Middle frontal gyrus (tissue), 1 donor: ENCODE data around the gene ASF1B.
"Not testable (repeated sequence)": the region's sequence is repeated elsewhere in the genome, so short reads cannot be mapped to it uniquely, and the experiment has no call there.

ENCODE experiments used
- DNase-seq: peaks from one replicate; pipeline ENCODE4 v3.0.0-alpha.2; 2015; ENCODE audit warnings: low spot score; ENCODE audit errors: extremely low spot score

ASF1B gene

GRCh38 chr19:14160017-14160703 is 23.8 kb upstream of the ASF1B start:
- DNase-seq, result no peak

DNA sequence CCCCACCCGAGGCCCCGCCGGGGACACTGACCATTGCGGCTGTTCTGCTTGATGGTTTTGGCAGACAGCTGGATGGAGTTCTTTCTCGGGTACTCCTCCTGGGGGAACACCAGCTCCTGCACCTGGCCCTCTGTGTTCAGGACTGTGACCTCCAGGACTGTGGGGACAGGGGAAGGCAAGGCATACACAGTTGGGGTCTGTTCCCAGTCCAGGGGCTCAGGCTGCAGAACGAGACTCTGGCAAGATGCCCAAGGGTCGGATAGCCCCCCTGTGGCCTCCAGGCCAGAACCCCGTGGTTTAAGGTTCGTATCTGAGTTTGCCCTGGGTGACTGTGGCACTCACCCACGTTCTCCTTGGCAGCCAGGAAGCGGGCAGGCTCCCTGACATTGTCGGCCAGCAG is 22.7 kb upstream of the ASF1B start:
- no peak for DNase-seq

DNA sequence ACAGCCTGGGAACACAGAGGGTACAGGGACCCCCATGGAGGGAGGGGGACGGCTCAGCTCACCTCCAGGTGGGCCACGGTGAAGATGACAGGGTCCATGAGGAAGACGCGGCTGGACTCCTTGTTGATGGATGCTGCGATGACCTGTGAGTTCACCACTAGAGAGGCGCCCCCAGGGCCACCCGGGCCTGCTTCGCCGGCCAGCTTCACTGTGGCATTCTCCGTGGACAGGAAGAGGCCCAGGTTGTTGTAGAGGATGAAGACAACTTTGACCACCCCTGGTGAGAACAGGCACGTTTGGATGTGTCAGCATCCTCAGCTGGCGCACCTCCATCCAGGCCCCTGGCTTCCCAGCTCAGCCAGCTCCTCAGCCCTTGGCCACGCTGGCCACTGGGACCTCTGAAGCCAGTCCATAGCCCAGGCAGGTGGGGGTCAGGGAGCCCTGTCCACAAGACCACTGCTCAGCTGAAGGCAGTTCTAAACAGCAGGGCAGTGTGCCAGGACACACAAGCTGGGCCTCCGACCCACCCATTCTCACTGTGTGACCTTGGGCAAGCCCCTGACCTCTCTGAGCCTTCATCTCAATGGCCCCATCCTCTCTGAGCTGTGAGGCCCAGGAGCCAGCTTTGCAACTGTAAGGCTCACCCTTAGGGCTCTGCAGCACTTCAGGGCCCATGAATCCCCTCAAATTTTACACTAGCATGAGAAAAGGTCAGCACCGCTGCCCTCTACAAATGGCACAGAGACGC is 22.1 kb upstream of the ASF1B start:
- no peak for DNase-seq

DNA sequence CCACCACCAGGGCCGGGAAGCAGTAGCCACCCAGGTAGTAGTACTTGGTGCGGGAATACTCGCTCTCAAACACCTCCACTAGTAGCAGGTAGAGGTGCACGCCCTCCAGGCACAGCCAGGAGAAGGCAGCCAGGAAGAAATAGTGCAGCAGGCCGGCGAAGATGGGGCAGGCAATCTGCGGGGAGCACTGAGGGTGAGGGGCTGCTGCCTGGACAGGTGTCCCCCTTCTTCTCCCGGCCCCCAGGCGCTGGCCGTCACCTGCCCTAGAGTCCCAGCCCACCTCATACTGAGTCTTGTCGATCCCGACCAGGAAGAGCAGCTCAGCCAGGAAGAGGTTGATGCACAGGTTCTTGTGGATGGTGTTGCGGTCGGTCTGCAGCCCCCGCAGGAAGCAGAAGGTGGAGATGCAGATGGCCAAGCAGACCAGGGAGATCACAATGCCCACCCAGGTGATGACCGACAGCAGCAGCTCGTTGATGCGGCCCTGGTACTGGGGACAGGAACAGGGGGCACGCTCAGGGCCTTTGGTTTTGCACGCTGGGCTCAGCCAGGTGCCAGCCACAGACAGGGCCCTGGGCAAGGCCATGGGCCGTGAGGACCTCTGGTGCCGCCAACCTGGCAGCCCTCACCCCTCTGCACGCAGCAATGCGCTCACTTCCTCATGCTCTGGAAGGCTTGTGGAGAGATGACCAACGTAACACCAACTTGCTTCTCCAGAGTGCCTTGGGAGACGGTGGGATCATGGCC is 20.8 kb upstream of the ASF1B start:
- DNase-seq, result no peak

- no peak for DNase-seq
These were observed 19.7 kb upstream of the ASF1B start for GRCh38 chr19:14156122-14156521.

DNA sequence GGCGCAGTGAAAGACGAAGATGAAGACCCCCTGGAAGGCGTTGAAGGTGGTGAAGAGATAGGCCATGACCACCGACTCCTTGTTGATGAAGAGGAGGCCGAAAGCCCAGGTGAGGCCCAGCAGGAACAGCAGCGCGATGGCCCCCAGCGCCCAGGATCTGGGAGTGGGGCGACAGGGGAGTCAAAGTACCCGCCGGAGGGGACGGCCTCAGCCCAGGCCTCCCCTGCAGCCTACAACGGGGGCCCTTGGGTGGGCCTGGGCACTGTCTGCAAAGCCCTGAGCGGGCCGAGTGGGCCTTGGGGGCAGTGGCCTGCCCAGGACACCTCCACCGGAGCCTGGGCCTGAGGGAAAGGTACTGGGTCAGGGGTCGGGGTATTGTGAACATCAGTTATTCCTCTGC is 19.0 kb upstream of the ASF1B start:
- no peak for DNase-seq

GRCh38 chr19:14152713-14153112 is 16.3 kb upstream of the ASF1B start:
- no peak for DNase-seq

DNA sequence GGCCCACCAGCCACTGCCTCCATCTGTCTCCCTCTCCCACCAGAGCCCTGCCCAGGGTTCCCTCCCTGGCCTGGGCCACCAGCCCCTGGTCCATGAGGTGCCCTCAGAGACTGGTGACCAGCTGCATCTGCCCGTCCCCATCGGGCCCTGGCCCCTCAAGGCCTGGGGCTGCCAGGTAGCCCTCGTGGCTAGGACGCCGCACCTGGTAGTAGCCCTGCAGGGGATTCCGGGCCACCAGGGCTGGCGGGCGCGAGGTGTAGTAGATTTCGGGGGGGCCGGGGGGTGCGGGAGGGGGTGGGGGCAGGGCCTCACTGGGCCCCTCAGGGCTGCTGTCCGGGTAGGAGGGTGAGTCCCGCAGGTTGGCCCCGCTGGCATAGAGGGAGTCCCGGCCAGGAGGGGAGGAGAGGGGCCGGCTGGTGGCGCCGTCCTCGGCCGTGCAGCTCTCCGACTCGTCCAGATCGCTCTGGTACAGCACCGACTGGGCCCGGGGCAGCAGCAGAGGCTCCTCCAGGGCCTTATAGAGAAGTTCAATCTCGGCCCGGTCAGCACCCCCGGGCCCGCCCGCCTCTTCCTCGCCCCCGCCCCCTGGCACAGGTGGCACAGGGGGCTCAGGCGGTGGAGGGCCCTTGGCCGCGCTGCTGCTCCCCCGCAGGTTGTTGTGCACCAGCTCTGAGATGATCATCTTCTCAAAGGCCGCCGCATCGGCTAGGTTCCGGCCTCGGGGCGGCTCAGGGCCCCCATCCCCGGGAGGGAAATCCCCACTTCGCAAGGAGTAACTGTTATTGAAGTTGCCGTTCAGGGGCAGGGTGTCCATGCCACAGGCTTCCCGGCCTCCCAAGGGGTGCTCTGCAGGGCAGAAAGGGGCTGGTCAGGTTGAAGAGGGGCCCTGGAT is 14.6 kb upstream of the ASF1B start:
- no peak for DNase-seq

DNA sequence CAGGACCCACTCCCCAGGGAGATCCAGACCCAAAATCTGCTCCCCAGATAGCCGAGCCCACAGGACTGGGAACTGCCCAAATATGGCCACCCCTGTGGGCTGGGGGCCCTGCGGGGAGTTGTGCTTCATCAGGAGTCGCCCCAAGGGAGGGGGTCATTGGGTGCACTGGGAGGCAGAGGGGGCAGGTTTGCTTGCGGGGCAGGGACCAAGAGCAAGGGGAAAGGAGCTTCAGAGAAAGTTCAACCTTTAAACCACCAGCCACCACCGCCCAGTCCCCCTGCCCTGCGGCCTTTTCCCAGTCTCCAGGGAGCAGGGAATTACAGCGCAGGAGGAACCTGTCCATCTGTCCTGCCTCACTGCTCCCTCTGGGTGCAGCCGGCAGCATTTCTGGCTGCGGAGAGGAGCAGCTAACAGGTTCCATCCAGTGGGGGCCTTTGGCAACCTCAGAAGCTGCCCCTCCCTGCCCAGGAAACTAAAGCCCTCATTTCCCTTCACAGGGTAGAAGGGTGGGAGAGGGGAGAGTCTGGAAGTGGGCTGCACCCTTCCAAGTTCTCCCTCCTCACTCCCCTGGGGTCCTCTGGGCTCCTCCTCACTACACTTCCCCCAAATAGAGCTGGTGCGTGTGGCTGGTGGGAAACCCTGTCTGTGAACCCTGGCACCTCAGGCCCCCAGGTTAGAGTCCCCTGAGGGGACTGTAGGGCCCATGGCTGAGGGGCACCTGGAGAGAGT is 13.8 kb upstream of the ASF1B start:
- no peak for DNase-seq

DNA sequence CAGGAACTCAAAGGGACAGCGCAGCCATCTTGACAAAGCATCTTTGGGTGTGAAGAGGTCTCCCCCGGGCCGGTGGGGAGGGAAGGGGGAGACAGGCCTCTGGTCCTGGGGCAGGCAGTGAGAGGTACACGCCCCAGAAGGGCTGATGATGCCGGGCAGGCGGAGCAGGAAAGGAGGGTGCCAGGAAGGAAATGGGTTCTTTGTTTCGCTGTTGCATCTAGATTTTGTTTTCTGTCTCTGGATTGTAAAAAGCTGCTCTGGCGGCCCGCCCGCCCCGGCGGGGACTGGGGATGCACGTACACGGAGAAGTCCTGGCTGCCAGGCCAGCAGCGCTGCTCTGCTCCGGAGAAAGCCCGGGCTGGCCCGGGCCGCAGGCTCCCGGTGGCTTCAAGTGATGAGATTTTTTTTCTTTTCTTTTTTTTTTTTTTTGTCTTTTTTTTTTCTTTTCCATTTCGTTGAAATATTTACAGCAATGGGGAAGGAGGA is 13.2 kb upstream of the ASF1B start:
- DNase-seq, result no peak

GRCh38 chr19:14148751-14149410 is 12.5 kb upstream of the ASF1B start:
- no peak for DNase-seq

DNA sequence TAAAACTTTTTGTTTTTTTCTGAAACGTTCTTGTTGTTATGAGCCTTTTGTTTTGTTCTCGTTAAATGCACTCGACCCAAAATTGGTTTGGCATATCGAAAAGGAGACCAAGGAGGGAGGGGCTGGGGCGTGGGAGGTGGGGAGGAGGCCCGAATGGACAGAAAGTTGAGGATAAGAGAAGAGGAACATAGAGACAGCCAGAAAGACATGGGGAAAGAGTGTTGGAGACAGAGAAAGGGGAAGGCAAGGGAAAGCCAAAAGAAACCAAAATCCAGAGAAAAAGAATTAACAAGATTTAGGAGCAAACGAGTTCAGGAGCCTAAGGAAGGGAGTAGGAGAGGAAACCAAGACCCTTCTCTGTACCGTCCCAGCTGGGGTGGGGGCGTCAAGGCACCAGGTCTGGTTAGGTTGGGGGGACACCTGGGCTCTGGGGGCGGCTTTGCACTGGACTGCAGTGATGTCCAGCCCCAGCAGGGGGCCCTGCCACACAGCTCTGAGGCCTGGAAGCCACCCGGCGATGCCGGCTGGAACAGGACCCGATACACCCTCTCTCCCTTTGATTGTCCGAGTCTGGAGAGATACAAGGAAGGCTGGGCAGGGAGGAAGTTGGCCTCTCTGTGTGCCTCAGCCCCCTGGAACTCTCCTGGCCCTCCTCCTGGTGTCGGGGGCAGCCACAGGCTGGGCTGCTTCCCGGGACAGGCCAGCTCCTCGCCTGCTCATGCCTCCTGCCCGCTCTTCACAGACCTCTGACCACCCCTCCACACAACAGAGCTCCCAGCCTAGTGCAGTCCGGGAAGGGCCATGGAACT is 11.6 kb upstream of the ASF1B start:
- DNase-seq, result peak; percentile 28

DNA sequence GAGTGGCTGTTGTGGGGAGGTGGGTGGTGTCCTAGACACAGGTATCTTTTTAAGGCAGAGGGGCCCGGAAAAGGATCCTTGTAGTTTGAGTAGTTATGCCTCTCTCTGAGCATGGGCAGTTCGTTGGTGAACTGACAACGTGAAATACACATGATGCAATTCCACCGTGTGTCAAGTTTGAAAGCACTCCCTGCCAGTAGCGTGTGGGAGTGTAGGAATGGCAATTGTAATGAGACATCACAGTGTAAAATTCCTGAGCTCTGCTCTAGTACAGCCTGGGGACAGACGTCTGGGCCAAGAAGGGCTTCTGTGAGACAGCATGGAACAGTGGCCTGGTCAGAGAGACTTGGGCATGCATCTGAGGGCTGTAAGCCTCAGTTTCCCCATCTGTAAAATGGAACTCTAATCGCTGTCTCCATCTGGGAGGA is 10.4 kb upstream of the ASF1B start:
- DNase-seq, result peak; percentile 50

- not testable (repeated sequence) for DNase-seq
These were observed 9.8 kb upstream of the ASF1B start for GRCh38 chr19:14146169-14146568.

GRCh38 chr19:14145381-14145780 is 9.0 kb upstream of the ASF1B start:
- DNase-seq, result no peak

DNA sequence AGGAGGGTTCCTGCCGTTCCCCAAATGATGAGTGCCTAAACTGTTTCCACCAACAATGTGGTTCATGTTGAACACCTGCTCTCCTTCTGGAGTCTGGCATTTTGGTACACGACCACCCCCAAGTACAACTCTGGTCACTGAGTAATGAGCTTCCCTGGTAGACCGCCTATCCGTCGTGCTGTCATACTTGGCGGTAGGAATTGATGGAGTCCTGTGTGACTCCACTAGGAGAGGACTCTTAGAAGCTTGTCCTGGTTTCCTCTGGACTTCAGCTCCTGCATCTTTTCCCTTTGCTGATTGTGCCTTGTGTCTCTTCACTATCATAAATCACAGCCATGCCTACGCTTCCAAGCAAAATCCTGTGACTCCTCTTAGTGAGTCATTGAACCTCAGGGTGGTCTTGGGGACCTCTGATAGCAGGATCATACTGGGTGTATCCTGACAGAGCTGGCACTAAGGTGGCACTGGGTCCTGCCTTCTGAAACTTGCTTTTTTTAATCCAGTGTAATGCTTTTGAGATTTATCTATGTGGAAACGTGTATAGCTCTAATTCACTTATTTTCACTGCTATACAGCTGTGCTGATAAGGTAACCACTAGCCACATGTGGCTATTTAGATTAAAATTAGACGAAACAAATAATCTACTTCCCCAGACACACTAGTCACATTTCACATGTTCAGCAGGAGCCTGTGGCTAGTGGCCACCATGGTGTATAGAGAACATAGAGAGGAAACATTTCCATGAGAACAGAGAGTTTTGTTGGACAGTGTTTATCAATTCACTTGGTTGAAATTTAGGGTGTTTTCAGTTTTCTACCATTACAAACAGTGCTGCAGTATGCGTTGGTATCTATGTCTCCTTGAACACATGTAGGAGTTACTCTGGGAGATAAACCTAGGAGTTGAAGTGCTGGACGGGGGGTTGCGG is 6.1 kb upstream of the ASF1B start:
- no peak for DNase-seq

GRCh38 chr19:14141041-14141440 is 4.7 kb upstream of the ASF1B start:
- DNase-seq, result no peak

GRCh38 chr19:14139944-14140343 is 3.6 kb upstream of the ASF1B start:
- no peak for DNase-seq
